Transverse colon (tissue), 4 donors: ENCODE results near the gene ISM2.

ENCODE experiments used
- EP300 ChIP-seq: sonication (generic); formaldehyde crosslinking; IDR thresholded peaks from one replicate; pipeline ENCODE4 v1.6.1; 2017; ENCODE audit warnings: antibody characterized with exemption, low read depth
- POLR2A ChIP-seq: fragments of 450-650 bp; IDR thresholded peaks from one replicate; pipeline ENCODE4 v1.6.1; 2016; ENCODE audit warnings: antibody characterized with exemption, mild to moderate bottlenecking, moderate library complexity
- POLR2AphosphoS5 ChIP-seq, 3 donors: sonication (generic); formaldehyde crosslinking; IDR thresholded peaks; one replicate each; pipeline ENCODE4 v1.6.1; 2016; ENCODE audit warnings: antibody characterized with exemption in 3 of 3
- TF ChIP-seq, protein P1 (sequence below), 5 experiments: fragments of 200-600 bp in 3 of 5; fragments of 450-650 bp in 2 of 5; sonication (generic) in 3 of 5; IDR thresholded peaks; 1 replicate in 2 of 5; 2 replicates in 3 of 5; pipeline ENCODE4 v1.5.1; 2016 to 2017; ENCODE audit warnings: antibody characterized with exemption in 5 of 5, inconsistent platforms in 3 of 5, mild to moderate bottlenecking in 2 of 5, moderate library complexity in 1 of 5

DNA sequence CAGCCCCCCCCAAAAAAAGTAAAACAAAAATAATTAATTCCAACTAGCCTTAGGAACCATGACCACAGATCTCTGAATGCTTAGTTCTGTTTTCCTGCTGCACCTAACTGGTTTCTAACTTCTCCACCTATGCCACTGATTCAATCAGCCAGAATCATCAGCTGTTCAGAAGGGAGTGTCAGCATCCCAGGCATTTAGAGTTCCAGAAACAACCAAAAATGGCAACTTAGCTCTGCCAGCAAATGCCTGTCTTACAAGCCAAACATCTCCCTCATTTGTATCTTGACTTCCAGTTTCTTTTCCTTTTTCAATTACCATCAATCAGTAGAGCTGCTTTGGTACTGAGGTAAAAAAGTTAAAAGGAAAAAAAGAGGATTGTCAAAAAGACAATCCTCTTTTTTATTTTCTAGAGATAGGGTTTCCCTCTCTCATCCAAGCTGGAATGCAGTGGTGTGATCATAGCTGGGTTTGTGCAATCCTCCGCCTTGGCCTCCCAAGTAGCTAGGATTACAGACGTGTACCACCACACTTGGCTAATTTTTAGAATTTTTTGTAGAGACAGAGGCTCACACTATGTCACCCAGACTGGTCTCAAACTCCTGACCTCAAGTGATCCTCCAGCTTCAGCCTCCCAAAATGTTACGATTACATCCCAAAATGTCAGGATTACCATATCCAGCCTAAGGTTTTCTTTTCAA, 45.2 kb upstream of the ISM2 start:
- TF ChIP-seq, protein P1, sequence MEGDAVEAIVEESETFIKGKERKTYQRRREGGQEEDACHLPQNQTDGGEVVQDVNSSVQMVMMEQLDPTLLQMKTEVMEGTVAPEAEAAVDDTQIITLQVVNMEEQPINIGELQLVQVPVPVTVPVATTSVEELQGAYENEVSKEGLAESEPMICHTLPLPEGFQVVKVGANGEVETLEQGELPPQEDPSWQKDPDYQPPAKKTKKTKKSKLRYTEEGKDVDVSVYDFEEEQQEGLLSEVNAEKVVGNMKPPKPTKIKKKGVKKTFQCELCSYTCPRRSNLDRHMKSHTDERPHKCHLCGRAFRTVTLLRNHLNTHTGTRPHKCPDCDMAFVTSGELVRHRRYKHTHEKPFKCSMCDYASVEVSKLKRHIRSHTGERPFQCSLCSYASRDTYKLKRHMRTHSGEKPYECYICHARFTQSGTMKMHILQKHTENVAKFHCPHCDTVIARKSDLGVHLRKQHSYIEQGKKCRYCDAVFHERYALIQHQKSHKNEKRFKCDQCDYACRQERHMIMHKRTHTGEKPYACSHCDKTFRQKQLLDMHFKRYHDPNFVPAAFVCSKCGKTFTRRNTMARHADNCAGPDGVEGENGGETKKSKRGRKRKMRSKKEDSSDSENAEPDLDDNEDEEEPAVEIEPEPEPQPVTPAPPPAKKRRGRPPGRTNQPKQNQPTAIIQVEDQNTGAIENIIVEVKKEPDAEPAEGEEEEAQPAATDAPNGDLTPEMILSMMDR (IDR thresholded peaks at IDR 0.05) = no peak
- TF ChIP-seq EP300 (no peak), POLR2A (no peak), POLR2AphosphoS5 (IDR thresholded peaks at IDR 0.05) (no peak)
